Amniotic epithelial cell (primary cell): ENCODE results near the gene PLA2G4E.

Source experiments
- DNase-seq: peaks from one replicate; pipeline ENCODE4 v3.0.0-alpha.2; 2010; ENCODE audit warnings: low read depth

Gene PLA2G4E

DNA sequence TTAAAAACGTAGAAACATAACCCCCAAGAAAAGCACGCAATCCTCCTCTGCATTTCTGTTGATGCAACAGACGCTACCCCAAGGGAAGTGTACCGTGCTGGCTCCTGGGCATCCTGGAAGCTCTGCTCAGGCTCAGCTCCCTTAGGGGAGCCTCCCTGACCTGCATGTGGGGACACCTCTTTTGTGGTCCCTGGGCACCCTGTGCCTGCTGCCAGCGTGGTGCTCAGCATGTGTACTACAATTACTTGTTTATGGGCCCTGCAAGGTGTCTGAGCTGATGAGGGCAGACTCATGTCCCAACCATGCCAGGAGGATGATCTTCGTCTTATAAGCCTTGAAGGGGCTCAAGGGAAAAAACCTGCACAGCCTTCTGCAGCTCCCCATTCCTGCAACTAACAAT, 66.8 kb downstream of the PLA2G4E start:
- no peak for DNase-seq

DNA sequence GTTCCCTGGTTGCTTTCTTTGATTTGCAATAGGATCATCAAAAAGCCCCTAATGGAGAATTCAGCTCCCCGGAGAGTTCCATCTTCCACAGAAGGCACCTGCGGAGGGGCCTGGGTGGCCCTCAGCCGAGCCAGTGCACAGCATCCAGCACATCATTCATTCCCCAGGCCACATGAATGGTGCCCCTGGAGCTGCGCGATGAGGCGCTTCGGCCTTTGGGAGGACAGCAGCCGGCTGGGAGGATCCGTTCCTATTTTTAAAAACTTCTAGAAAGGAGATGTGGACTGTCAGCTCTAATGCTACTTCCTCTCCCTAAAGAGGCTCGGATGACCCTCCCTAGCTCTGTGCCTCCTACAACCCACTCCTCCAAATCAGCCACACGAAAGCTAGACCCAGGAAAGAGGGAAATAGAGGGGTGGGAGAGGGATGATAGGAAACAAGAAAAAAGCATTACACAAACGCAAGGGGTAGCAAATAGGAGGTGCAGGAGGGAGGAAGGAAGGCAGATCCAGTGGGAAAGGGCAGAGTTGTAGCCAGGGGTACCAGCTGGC, 68.8 kb downstream of the PLA2G4E start:
- DNase-seq: no peak

DNA sequence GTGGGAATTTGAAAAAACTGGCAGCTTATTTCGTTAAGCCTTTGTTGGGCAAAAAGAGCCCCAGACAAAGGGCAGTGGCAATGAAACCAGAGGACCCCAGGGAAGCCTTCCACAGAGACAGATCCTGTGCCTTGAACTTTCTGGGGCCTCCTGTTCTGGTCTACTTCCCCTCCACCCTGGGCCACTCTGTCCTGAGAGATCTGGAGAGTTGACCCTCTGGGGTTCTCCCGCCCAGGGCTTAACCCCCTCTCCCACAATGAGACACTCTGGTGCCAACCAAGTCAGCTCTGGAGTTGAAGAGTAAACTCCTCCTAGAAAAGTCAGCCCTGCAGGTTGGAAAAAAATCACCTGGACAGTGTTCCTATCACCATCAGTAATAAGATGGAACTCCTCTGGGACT, 69.3 kb downstream of the PLA2G4E start:
- no peak for DNase-seq

DNA sequence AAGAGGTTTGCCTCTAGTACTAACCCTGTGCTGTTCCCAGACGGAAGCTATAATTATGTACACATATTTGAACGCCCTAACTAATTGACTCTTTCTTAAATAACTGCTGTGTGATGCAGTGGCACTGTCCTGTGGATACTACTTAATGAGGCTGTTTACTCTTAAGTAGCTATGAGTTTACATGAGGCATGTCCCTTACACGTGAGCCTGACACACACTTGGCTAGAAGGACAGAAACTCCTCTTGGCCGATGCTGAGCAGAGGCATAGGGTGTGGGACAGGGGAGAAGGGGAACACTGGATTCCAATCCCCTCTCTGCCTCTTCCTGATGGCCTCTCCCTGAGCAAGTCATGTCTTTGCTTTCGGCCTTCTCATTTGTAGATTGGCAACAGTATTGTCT, 70.4 kb downstream of the PLA2G4E start:
- DNase-seq: no peak

DNA sequence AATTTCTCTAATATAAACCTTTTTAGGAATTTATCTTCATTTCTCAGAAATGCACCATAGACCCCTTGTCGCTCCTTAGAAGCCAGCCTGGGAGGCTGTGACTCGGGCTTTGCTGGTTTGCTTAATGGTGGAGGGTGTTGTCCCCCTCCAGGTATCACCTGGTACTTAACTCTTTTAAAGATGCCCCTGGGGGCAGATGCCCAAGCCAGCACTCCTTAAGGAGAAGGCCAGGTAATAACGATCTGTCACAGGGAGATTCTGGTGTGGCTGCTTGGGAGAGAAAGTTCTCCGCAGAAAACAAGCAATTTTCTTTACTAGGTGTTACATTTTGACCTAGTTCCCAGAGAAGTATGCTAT, 70.7 kb downstream of the PLA2G4E start:
- no peak for DNase-seq

DNA sequence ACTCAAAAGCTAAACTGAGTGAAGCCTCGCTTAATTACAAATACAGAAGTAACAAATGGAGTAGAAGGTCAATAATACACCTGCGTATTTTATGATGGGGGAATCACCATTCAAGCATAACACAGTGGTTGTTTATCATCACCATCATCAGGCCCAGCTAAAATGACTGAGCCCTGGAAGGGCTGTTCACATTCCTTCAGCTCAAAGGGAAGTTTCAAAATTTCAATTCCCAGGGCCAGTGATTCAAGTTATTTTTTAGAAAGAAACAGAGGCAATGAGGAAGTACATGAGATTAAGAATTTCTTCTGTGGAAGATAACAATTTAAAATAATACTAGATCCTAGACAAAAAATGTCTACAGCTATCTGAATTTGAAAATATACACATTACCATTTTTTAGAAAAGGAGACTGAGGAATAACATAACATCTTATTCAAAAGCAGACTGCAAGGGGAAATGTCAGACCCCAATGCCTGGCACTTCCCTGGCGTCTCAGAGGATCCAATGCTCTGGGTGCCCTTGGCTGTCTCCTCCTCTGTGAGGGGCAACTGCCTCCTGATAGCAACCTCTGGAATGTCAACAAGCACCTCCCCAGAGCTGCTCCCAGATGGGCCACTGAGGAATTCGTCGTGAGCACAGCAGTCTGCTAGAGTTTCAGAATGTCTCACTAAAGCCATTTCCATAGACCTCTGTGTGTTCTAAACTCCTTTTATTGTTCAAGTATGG, 71.3 kb downstream of the PLA2G4E start:
- no peak for DNase-seq

DNA sequence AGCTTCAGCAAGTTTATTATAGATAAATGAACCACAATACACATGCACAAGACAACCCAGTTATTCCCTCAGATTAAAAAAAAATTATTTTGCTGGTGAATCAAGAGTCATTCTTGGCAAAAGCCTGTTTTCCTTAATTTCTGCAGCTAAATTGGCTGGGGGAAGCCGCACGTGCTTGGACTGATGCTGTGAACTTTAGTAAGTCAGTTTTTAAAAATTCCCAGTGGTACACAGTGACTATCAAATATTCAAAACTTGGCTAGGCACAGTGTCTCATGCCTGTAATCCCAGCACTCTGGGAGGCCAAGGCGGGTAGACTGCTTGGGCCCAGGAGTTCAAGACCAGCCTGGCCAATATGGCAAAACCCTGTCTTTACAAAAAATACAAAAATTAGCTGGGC, 72.4 kb downstream of the PLA2G4E start:
- no peak for DNase-seq

- no peak for DNase-seq
Measured at GRCh38 chr15:41946970-41947369, 73.9 kb downstream of the PLA2G4E start.

DNA sequence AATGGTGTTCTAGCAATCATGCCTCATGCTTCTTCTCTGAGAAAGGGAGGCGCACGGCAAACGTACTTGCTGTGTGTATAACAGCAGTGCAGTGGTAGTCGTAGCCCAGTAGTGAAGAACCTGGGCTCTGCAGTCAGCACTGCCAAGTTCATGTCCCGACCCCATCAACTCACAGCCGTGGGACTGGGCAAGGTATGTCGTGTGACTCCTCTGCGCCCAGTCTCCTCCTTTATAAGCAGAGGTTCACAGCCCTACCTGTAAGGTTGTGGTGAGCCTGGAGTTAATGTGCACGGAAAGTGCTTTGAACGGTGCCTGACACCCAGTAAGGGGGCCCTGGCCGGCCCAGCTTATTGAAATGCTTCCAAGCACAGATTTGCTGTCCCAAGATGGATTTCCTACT, 75.1 kb downstream of the PLA2G4E start:
- no peak for DNase-seq

- DNase-seq: no peak
Measured at GRCh38 chr15:41945221-41945620, 75.6 kb downstream of the PLA2G4E start.

DNA sequence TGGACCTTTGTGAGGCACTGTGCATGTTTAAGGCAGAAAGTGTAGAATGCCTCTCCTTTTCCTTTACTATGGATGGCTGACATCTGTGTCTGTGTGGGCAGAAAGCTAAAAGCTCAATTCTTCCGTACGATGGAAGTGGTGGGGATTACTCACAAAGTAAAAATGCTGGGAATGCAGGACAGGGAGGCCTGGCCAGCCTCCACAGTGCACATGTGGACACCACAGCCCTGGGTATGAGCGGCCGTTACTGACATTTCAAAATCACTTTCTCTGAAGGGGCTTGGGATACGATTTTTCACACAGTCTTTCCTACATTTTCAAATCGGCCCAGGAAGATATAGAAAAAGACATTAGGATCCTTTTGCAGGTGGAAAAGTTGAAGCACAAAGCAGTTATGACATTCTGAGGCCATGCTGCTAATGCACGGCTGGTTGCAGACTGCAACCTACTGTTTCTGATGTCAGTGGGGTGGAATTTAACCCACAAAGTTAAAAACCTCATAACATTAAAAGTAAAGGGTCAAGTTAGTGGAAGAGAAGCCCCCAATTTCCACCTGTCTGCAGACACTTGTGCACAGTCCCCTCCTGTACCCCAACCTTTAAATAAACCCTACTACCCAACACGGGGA, 76.4 kb downstream of the PLA2G4E start:
- peak; percentile 93 for DNase-seq

GRCh38 chr15:41943543-41944312, 77.1 kb downstream of the PLA2G4E start:
- no peak for DNase-seq

- DNase-seq: no peak
Measured at GRCh38 chr15:41942886-41943285, 78.0 kb downstream of the PLA2G4E start.

DNA sequence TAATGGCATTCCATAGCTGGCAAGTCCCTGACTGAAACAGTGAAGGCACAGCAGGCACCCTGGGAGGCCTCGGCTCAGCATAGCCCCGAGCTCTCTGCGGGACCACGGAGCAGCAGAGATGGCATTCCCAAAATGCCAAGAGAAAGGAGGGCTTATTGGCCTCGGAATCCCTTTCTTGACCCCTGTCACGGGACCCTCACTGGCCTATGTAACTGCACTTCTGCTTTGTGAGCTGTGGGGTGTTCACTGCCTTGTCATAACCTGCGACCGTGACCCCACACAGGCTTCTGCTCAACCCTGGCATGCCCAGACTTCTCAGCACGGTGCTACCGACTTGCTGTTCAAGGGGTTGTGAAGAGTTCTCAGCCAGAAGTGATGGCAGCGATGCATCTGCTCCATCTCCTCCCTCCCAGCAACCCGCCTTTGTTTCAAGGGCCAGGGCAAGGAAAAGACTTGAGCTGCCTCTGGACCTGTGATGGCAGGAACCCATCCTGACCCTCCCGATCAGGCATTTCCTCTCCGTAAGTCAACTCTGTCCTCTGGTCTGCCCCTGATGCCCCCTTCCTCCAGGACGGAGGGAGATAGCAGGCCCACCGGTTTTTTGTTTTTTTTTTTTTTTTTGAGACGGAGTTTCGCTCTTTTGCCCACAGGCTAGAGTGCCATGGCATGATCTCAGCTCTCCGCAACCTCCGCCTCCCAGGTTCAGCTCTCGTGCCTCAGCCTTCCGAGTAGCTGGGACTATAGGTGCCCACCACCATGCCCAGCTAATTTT, 79.0 kb downstream of the PLA2G4E start:
- DNase-seq: no peak

- DNase-seq: peak; percentile 64
Measured at GRCh38 chr15:41940441-41940857, 80.4 kb downstream of the PLA2G4E start.

DNA sequence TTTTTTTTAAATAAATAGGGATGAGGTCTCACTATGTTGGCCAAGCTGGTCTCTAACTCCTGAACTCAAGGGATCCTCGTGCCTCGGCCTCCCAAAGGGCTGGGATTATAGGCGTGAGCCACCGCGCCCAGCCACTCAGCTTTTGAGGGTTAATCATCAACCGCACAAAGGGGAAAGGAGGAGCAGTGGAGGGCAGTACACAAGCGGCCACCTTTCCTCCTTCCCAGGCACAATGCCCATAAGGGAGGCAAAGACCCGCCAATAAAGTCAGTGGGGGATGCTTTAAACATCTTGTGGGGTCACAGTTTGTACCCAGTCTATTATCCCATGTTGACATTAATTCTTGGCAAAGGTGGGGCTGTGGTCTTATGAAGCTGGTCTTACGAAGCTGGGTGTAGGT, 80.9 kb downstream of the PLA2G4E start:
- no peak for DNase-seq

DNA sequence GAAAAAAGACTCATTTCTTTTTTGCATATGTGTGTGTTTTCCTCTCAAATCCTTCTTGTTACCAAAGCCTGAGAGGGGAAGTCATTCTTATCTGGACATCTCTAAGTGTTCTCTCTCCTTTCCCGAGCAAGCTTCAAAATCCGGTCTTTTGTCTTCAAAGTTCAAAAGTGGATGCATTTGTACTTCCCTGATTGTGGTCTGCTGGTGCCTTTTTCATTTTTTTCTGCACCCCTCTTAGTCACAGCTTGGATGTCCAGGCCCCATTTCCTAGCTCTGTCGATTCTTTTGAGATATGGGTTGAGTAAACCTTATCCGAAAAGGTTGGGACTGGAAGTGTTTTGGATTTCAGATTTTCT, 83.3 kb downstream of the PLA2G4E start:
- DNase-seq: no peak

DNA sequence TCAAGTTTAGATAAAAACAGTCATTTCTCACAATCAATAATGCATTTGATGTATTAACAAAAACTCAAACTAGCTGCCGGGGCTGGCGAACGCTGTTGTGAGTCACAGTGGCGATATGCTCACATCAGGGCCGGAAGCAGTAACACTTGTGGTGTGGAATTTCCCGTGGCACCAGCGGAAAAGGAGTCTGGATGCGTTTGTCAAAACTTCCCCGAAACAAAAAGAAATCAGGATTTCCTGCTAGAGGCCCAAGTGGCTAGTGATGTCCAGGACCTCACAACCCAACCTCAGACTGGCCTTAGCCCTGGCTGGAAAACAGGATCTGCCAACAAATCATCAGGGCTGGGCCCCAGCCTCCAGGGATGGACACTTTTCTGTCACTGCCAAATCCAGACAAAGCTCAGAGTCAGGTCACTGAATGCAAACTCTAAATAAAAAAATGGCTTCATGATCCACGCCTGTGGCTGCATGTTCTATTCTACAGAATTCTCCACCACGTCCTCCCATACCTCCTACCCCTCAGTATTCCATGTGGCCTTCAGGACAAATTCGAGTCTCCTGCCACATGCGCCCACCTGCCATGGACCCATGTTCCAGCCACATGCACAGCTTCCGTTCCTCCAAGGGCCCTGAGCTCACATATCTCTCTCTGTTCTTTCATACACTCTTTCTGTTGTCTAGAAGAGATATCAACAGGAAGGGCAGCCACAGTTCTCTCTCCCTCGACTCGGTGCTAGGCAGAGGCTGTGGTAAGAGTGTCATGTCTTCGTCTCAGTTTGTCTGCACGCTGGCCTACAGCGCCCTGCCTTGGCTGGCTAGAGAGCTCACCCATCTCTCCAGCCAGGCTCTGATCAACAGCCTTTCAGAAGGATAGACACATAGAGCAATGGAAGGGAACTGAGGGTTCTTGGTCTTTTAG, 83.9 kb downstream of the PLA2G4E start:
- DNase-seq: no peak

GRCh38 chr15:41936155-41936554, 84.7 kb downstream of the PLA2G4E start:
- no peak for DNase-seq

GRCh38 chr15:41935566-41936020, 85.2 kb downstream of the PLA2G4E start:
- DNase-seq: no peak

DNA sequence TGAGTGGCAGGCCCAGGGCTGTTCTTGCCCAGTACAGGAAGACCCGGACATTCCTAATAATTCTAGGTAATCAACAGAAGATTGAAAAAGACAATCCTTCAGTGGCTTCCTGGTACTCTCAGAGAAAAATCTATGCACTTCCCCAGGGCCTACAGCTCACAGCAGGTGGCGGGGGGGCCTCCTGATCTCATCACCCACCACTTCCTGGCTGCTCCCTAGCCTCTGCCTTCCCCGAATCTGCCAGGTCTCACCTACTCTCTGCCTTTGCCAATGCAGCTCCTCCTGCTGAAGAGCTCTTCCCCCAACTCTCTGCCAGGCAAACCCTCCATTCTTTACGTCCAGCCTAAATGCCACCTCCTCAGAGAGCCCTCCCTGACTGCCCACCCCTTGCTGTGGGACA, 86.0 kb downstream of the PLA2G4E start:
- no peak for DNase-seq
